DOHH2 (cell line): ENCODE measurements around the gene SPCS1.

Experiments
- CTCF ChIP-seq: fragments of 200-600 bp; sonication (generic); IDR thresholded peaks from one replicate; pipeline ENCODE4 v1.5.1; 2014; ENCODE audit warnings: antibody characterized with exemption, mild to moderate bottlenecking, low read depth, low read length; ENCODE audit not compliant: poor library complexity, severe bottlenecking
- EZH2phosphoT487 ChIP-seq: fragments of 200-600 bp; sonication (generic); IDR thresholded peaks from 2 replicates; pipeline ENCODE4 v1.6.1; 2017; ENCODE audit warnings: borderline replicate concordance, mild to moderate bottlenecking, antibody characterized with exemption, low read length, moderate library complexity, mixed read lengths

GRCh38 chr3:52694528-52695189 lies 11.2 kb upstream of the SPCS1 start:
- TF ChIP-seq CTCF: no peak
- no peak for TF ChIP-seq EZH2phosphoT487
